ENCODE data around the gene IGFBP4. TPM values are rescaled to one million over a fixed set of nuclear protein-coding genes. Genes with fewer than 3 reads are reported as not detected.
A peak's percentile ranks its signal among the peaks of the same experiment; 100 is the strongest.
"Not testable (repeated sequence)": the region's sequence is repeated elsewhere in the genome, so short reads cannot be mapped to it uniquely, and the experiment has no call there.

Gene IGFBP4
- total RNA-seq (2014; rRNA removed; shearing (Covaris generic)): 19.2 and 22.5 TPM in 2 replicates

- Histone ChIP-seq H3K27me3 (replicated peaks) (no peaks in the 10 kb centered on the region), H3K36me3 (no peaks in the 10 kb centered on the region), H3K4me3 (peak within 1 kb of the TSS; percentile 57), H3K4me1 (replicated peaks) (peaks cover 34% of the 10 kb centered on the region), H3K27ac (peak within 1 kb of the TSS; percentile 45; the same call in 1 of the 2 replicates), H3K9me3 (replicated peaks) (no peaks in the 10 kb centered on the region)
- peak; percentile 64 to 81 for DNase-seq (ENCODE audit: low read depth in 1 of 2, low spot score in 2 of 2)
These were observed at the start of gene IGFBP4 for GRCh38 chr17:40443196-40443987. TSS of gene IGFBP4 (plus strand) at chr17:40443450. CDS start at chr17:40443736, 286 bp downstream.

DNA sequence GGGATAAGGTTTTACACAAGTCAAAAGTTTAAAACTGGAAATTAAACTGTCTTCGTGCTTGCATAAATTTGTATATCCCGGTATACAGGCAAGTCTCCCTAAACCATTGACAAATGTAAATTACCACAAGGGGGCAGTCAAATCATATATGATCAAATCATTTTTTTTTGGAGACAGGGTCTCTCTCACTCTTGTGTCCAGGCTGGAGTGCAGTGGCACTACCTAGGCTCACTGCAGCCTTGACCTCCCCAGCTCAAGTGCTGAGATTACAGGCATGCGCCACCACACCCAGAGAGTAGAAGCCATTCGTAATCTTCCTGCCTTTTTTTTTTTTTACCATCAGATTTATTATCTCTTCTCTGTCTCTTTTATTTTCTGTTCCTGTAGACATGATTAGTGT lies 44.1 kb upstream of the IGFBP4 start:
- no peak overlapping the region for H3K4me3 ChIP-seq
- peaks cover 100% of the 10 kb centered on the region for H3K36me3 ChIP-seq
- H3K9me3 ChIP-seq (replicated peaks): no peaks in the 10 kb centered on the region
- H3K27me3 ChIP-seq (replicated peaks): no peaks in the 10 kb centered on the region
- DNase-seq (ENCODE audit: low read depth in 1 of 2, low spot score in 2 of 2): peak in 1 of 2 experiments; percentile 56
- no peaks in the 10 kb centered on the region for H3K4me1 ChIP-seq (replicated peaks)
- H3K27ac ChIP-seq: no peak overlapping the region

DNA sequence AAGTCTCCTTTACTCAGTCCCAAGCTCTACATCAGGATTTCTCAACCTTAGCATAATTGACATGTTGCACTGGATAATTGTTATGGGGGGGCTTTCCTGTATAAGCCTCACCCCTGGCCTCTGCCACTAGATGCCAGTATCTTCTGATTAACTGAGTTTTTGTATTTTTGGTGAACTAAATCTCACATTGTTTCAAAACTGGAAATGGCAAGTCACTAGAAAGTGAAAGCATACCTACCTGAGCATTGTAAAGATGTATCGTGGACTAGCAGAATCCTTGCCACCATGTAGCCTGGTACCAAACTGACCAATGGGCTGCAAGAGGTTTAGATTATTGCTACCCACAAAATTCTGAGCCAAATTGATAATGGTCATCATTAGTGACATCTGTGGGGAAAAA lies 40.6 kb upstream of the IGFBP4 start:
- Histone ChIP-seq H3K9me3 (replicated peaks) (no peaks in the 10 kb centered on the region), H3K4me3 (no peak overlapping the region), H3K4me1 (replicated peaks) (no peaks in the 10 kb centered on the region), H3K27me3 (replicated peaks) (no peaks in the 10 kb centered on the region), H3K27ac (no peak overlapping the region), H3K36me3 (peaks cover 100% of the 10 kb centered on the region)
- no peak for DNase-seq (ENCODE audit: low read depth in 1 of 2, low spot score in 2 of 2)

GRCh38 chr17:40404003-40404402 lies 39.2 kb upstream of the IGFBP4 start:
- Histone ChIP-seq H3K4me1 (replicated peaks) (no peaks in the 10 kb centered on the region), H3K4me3 (no peak overlapping the region), H3K27me3 (replicated peaks) (no peaks in the 10 kb centered on the region), H3K9me3 (replicated peaks) (no peaks in the 10 kb centered on the region), H3K27ac (no peak overlapping the region), H3K36me3 (peaks cover 99% of the 10 kb centered on the region)
- DNase-seq (ENCODE audit: low read depth in 1 of 2, low spot score in 2 of 2): no peak

DNA sequence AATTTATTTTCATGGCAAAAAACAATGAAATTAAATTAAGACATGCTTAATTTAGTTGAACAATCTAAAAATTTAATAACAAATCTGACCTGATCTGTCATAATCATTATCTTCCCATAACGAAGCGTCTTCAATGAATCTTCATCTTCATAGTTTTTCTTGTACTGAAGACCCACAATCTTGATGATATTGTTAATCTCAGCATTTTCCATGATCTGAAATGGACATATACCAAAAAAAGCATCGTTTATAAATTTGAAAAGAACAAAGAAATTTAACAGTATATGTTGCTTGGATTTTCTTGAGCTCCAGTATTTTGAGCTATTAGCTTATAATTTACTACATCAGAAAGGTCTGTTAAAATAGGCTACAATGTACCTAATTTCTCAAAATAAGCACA lies 35.8 kb upstream of the IGFBP4 start:
- H3K27ac ChIP-seq: no peak overlapping the region
- H3K4me1 ChIP-seq (replicated peaks): no peaks in the 10 kb centered on the region
- H3K9me3 ChIP-seq (replicated peaks): no peaks in the 10 kb centered on the region
- no peak for DNase-seq (ENCODE audit: low read depth in 1 of 2, low spot score in 2 of 2)
- H3K4me3 ChIP-seq: no peak overlapping the region
- no peaks in the 10 kb centered on the region; the same call in 1 of the 2 replicates for H3K27me3 ChIP-seq (replicated peaks)
- H3K36me3 ChIP-seq: peaks cover 97% of the 10 kb centered on the region

DNA sequence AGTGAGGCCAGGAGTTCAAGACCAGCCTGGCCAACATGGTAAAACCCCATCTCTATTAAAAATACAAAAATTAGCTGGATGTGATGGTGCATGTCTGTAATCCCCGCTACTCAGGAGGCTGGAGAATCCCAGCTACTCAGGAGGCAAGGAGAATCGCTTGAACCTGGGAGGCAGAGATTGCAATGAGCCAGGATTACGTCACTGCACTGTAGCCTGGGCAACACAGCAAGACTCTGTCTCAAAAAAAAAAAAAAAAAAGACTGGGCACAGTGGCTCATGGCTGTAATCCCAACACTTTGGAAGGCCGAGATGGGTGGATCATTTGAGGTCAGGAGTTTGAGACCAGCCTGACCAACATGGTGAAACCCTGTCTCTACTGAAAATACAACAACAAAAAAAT lies 33.7 kb upstream of the IGFBP4 start:
- H3K9me3 ChIP-seq (replicated peaks); H3K27ac ChIP-seq; H3K4me3 ChIP-seq; H3K4me1 ChIP-seq (replicated peaks); DNase-seq (ENCODE audit: low read depth in 1 of 2, low spot score in 2 of 2); H3K27me3 ChIP-seq (replicated peaks): not testable (repeated sequence)
- peaks cover 97% of the 10 kb centered on the region for H3K36me3 ChIP-seq

DNA sequence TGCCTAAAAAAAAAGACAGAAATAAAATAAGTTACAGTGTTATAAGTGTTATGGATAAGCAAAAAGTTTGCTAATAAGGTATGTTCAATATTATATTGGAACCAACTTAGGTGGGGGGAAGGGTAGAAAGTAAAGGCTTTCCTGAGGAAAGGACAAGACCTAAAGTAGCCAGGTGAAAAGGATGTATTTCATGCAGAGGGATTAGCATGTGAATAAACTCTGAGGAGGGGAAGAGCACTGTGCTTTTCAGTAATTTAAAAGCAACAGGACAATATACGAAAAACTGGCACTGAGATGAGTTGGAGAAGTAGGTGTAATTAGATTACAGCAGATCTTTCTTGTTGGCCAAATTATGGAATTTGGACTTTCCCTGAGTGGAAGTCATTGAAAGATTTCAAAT lies 33.2 kb upstream of the IGFBP4 start:
- Histone ChIP-seq H3K27me3 (replicated peaks) (no peaks in the 10 kb centered on the region; the same call in 1 of the 2 replicates), H3K4me3 (no peak overlapping the region), H3K4me1 (replicated peaks) (peaks cover 2% of the 10 kb centered on the region), H3K36me3 (peaks cover 97% of the 10 kb centered on the region), H3K9me3 (replicated peaks) (no peaks in the 10 kb centered on the region), H3K27ac (no peak overlapping the region)
- no peak for DNase-seq (ENCODE audit: low read depth in 1 of 2, low spot score in 2 of 2)

- no peaks in the 10 kb centered on the region for H3K9me3 ChIP-seq (replicated peaks)
- peaks cover 97% of the 10 kb centered on the region for H3K36me3 ChIP-seq
- H3K27ac ChIP-seq: no peak overlapping the region
- H3K4me1 ChIP-seq (replicated peaks): peaks cover 15% of the 10 kb centered on the region
- H3K4me3 ChIP-seq: no peak overlapping the region
- H3K27me3 ChIP-seq (replicated peaks): no peaks in the 10 kb centered on the region; the same call in 1 of the 2 replicates
- no peak for DNase-seq (ENCODE audit: low read depth in 1 of 2, low spot score in 2 of 2)
These were observed 31.4 kb upstream of the IGFBP4 start for GRCh38 chr17:40411821-40412220.

GRCh38 chr17:40412880-40413279 lies 30.4 kb upstream of the IGFBP4 start:
- Histone ChIP-seq H3K27me3 (replicated peaks) (no peaks in the 10 kb centered on the region; the same call in 1 of the 2 replicates), H3K4me3 (no peak overlapping the region), H3K9me3 (replicated peaks) (no peaks in the 10 kb centered on the region), H3K4me1 (replicated peaks) (peaks cover 15% of the 10 kb centered on the region), H3K36me3 (peaks cover 95% of the 10 kb centered on the region), H3K27ac (no peak overlapping the region)
- DNase-seq (ENCODE audit: low read depth in 1 of 2, low spot score in 2 of 2): no peak

DNA sequence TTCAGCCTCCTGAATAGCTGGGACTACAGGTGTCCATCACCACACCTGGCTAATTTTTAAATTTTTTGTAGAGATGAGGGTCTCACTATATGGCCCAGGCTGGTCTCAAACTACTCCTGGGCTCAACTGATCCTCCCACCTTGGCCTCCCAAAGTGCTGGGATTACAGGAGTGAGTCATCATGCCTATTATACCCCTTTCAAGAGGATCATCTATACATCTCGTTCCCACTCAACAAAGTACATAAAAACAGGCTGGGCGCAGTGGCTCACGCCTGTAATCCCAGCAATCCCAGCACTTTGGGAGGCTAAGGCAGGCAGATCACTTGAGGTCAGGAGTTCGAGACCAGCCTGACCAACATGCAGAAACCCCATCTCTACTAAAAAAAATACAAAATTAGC lies 28.9 kb upstream of the IGFBP4 start:
- DNase-seq (ENCODE audit: low read depth in 1 of 2, low spot score in 2 of 2); H3K4me3 ChIP-seq; H3K9me3 ChIP-seq (replicated peaks); H3K27me3 ChIP-seq (replicated peaks): not testable (repeated sequence)
- Histone ChIP-seq H3K27ac (0 out of 2 replicates have a peak overlapping the region, but pooled peaks have one; percentile 14), H3K4me1 (replicated peaks) (peaks cover 19% of the 10 kb centered on the region), H3K36me3 (peaks cover 84% of the 10 kb centered on the region)

- DNase-seq (ENCODE audit: low read depth in 1 of 2, low spot score in 2 of 2): peak in 1 of 2 experiments; percentile 44
- H3K4me1 ChIP-seq (replicated peaks): peaks cover 19% of the 10 kb centered on the region
- H3K27ac ChIP-seq: peak overlapping the region; percentile 55
- H3K27me3 ChIP-seq (replicated peaks): no peaks in the 10 kb centered on the region; the same call in 1 of the 2 replicates
- peak overlapping the region; percentile 10 for H3K4me3 ChIP-seq
- no peaks in the 10 kb centered on the region for H3K9me3 ChIP-seq (replicated peaks)
- peaks cover 73% of the 10 kb centered on the region for H3K36me3 ChIP-seq
These were observed 27.9 kb upstream of the IGFBP4 start for GRCh38 chr17:40415390-40415789.

DNA sequence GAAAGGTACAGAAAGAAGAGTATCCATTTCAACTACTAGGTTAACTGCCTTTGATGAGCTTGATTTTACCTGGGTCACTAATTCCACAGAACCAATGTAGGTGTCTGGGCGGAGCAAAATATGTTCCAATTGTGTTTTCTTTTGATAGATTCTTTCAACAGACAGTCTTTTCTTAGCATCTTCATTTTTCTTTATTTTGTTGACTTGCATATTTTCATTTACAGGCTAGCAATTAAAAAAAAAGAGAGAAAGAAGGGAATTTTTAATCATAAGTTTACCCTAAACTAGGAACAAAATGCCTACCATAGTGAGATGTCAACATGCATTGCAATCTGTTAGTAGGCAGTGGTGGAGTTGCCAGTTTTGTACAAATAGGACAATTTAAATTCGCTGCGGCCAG lies 26.6 kb upstream of the IGFBP4 start:
- Histone ChIP-seq H3K4me1 (replicated peaks) (peaks cover 19% of the 10 kb centered on the region), H3K36me3 (peaks cover 60% of the 10 kb centered on the region), H3K4me3 (peak overlapping the region; percentile 79), H3K27me3 (replicated peaks) (no peaks in the 10 kb centered on the region), H3K27ac (peak overlapping the region; percentile 96), H3K9me3 (replicated peaks) (no peaks in the 10 kb centered on the region)
- no peak for DNase-seq (ENCODE audit: low read depth in 1 of 2, low spot score in 2 of 2)

DNA sequence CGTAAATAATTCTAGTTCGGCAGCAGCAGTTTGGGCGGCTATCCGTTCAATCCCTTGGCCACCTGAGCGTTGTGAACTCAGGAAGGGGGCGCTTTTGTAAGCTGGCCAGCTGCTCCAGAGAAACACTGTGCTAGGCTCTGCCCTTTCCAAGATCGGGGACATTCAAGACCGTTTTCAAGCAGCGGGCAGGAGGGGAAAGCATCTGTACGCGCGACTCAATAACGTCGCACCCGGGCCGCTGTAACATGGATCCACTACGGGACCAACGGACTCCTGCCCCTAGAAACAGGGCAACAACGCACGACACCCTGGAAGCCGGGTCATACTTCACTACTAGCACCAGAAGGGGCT lies 26.0 kb upstream of the IGFBP4 start:
- Histone ChIP-seq H3K36me3 (peaks cover 54% of the 10 kb centered on the region), H3K4me3 (peak overlapping the region; percentile 79), H3K27ac (peak overlapping the region; percentile 96), H3K4me1 (replicated peaks) (peaks cover 19% of the 10 kb centered on the region), H3K9me3 (replicated peaks) (no peaks in the 10 kb centered on the region), H3K27me3 (replicated peaks) (no peaks in the 10 kb centered on the region)
- DNase-seq (ENCODE audit: low read depth in 1 of 2, low spot score in 2 of 2): no peak

DNA sequence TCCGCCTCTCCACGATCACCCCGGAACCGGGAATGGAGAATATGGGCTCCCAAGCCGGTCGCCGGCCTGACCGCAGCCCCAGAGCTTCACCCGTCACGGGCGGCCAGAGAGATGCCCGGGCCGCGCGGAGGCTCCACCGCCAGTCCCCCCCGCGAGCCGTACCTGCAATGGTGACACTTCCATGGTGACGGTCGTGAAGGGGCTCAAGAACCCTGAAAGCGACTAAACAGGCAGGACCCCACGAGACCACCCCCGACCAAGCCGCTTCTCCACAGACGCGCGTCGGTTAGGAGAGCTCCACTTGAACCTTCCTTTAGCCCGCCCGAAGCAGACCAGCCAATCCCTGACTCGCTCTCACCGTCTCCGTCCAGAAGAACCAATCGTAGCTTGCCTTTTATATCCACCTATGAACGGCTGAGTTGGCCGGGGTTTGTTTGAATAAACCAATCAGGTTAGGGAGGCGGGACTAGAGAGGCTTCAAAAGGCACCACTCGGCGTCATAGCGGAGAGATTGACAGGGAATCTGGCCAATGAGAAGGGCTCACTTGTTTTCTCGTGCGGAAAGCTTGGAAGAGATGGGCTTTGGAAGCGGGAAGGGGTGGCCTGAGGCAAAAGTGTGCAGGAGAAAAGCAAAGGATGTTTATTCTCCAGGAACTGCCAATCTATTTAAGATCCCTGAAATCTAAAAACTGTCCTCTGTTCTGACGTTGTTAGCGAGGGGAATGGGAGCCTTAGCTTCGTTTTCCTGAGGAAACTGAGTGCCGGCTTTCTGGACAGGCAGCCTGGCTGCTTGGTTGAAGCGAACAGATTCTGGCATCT lies 25.4 kb upstream of the IGFBP4 start, which contains the start of gene TOP2A:
Gene TOP2A, minus strand, starts transcription at position 288 of the 819 bp plus-strand sequence. Its CDS starts 105 bp downstream, at position 183.
- DNase-seq (ENCODE audit: low read depth in 1 of 2, low spot score in 2 of 2): peak; percentile 99 to 100
- Histone ChIP-seq H3K4me3 (peak within 1 kb of the TSS; percentile 79), H3K27me3 (replicated peaks) (no peaks in the 10 kb centered on the region), H3K36me3 (peaks cover 49% of the 10 kb centered on the region), H3K9me3 (replicated peaks) (no peaks in the 10 kb centered on the region), H3K27ac (peak within 1 kb of the TSS; percentile 96), H3K4me1 (replicated peaks) (peaks cover 20% of the 10 kb centered on the region)

Data from SJSA1 (cell line).